SU-DHL-6 (cell line): Measurements from ENCODE around the gene CLDN9.

Experiments used
- H2AFZ ChIP-seq: fragments of 200-600 bp; sonication (generic); 2 replicates; pipeline ENCODE4 v1.6.1; 2014; ENCODE audit warnings: low read depth, mild to moderate bottlenecking, moderate library complexity, mixed read lengths, antibody characterized with exemption, low read length; ENCODE audit not compliant: severe bottlenecking
- H3F3A ChIP-seq: fragments of 200-600 bp; shearing (Covaris generic); 2 replicates; pipeline ENCODE4 v1.6.0; 2016; ENCODE audit warnings: antibody characterized with exemption, mild to moderate bottlenecking; ENCODE audit not compliant: insufficient read depth
- H3K27ac ChIP-seq: fragments of 200-600 bp; sonication (generic); 2 replicates; pipeline ENCODE4 v1.5.1; 2016; ENCODE audit warnings: low read depth, mild to moderate bottlenecking, low read length, moderate library complexity, mixed read lengths
- H3K27me3 ChIP-seq: fragments of 200-600 bp; sonication (generic), shearing (Covaris generic); 2 replicates; pipeline ENCODE4 v1.6.0; 2014; ENCODE audit warnings: mild to moderate bottlenecking, low read length
- H3K36me3 ChIP-seq: fragments of 200-600 bp; sonication (generic); 2 replicates; pipeline ENCODE4 v1.6.1; 2014; ENCODE audit warnings: mild to moderate bottlenecking, low read length, mixed read lengths
- H3K4me2 ChIP-seq: fragments of 300-600, 200-600 bp; shearing (Covaris generic), sonication (generic); 2 replicates; pipeline ENCODE4 v1.6.0; 2014; ENCODE audit warnings: low read length, low read depth, mild to moderate bottlenecking; ENCODE audit not compliant: poor library complexity, severe bottlenecking
- H3K4me3 ChIP-seq: fragments of 200-600 bp; sonication (generic); 2 replicates; pipeline ENCODE4 v1.5.1; 2014; ENCODE audit warnings: antibody characterized with exemption, low read length, mild to moderate bottlenecking, mixed read lengths; ENCODE audit not compliant: insufficient read depth, poor library complexity, severe bottlenecking
- H3K79me2 ChIP-seq: fragments of 200-600 bp; sonication (generic); 2 replicates; pipeline ENCODE4 v1.6.1; 2014; ENCODE audit warnings: mild to moderate bottlenecking, low read length, moderate library complexity; ENCODE audit not compliant: insufficient read depth
- H3K9ac ChIP-seq: fragments of 200-600 bp; sonication (generic); 2 replicates; pipeline ENCODE4 v1.7.0; 2014; ENCODE audit warnings: mild to moderate bottlenecking, low read length
- H3K9me2 ChIP-seq: fragments of 200-600 bp; sonication (generic); replicated peaks from 2 replicates; pipeline ENCODE4 v1.6.1; 2014; ENCODE audit warnings: low read length; ENCODE audit not compliant: insufficient read depth
- H3K9me3 ChIP-seq: fragments of 200-600 bp; sonication (generic); 2 replicates; pipeline ENCODE4 v1.6.1; 2014; ENCODE audit warnings: low read length, mixed read lengths; ENCODE audit not compliant: insufficient read depth
- H4K20me1 ChIP-seq: fragments of 200-600 bp; sonication (generic); 2 replicates; pipeline ENCODE4 v1.6.1; 2014; ENCODE audit warnings: low read depth, mild to moderate bottlenecking, antibody characterized with exemption, low read length, moderate library complexity, mixed read lengths
- CTCF ChIP-seq: fragments of 200-600 bp; sonication (generic); IDR thresholded peaks from one replicate; pipeline ENCODE4 v1.5.1; 2017; ENCODE audit warnings: antibody characterized with exemption, mild to moderate bottlenecking, low read length, moderate library complexity; ENCODE audit not compliant: insufficient read depth, poor library complexity, severe bottlenecking
- EZH2phosphoT487 ChIP-seq: fragments of 200-600 bp; sonication (generic), shearing (Covaris generic); conservative IDR thresholded peaks from 2 replicates; pipeline ENCODE4 v1.6.1; 2018; ENCODE audit warnings: mild to moderate bottlenecking, antibody characterized with exemption, low read length, moderate library complexity, mixed read lengths

CLDN9 gene

GRCh38 chr16:2980227-2981176 is 32.2 kb upstream of the CLDN9 start, which contains the start of gene PKMYT1:
TSS of gene PKMYT1 (minus strand) at chr16:2980446. CDS start at chr16:2979657, 789 bp downstream.
- Histone ChIP-seq H3K27ac (peak within 1 kb of the TSS; percentile 80), H3F3A (peaks cover 21% of the 10 kb centered on the region), H3K4me2 (peak within 1 kb of the TSS; percentile 76), H3K79me2 (peaks cover 23% of the 10 kb centered on the region), H3K27me3 (no peaks in the 10 kb centered on the region), H3K9ac (peak within 1 kb of the TSS; percentile 90), H3K9me3 (no peaks in the 10 kb centered on the region), H3K9me2 (no peaks in the 10 kb centered on the region), H3K4me3 (peak within 1 kb of the TSS; percentile 83), H4K20me1 (no peaks in the 10 kb centered on the region), H2AFZ (peak within 1 kb of the TSS; percentile 29), H3K36me3 (no peaks in the 10 kb centered on the region)
- TF ChIP-seq EZH2phosphoT487 (no peak), CTCF (no peak)

- Histone ChIP-seq H3K9ac (peak overlapping the region; percentile 90), H2AFZ (no peak overlapping the region), H3K9me2 (no peaks in the 10 kb centered on the region), H3K36me3 (no peaks in the 10 kb centered on the region), H3F3A (peaks cover 18% of the 10 kb centered on the region), H4K20me1 (no peaks in the 10 kb centered on the region), H3K27me3 (no peaks in the 10 kb centered on the region), H3K9me3 (no peaks in the 10 kb centered on the region), H3K4me3 (peak overlapping the region; percentile 83), H3K79me2 (peaks cover 23% of the 10 kb centered on the region), H3K27ac (no peak overlapping the region), H3K4me2 (peak overlapping the region; percentile 76)
- no peak for TF ChIP-seq CTCF
- no peak for TF ChIP-seq EZH2phosphoT487
Observed at GRCh38 chr16:2981177-2981898, 31.4 kb upstream of the CLDN9 start.

GRCh38 chr16:2981899-2982250 is 30.8 kb upstream of the CLDN9 start:
- Histone ChIP-seq H3K79me2 (peaks cover 23% of the 10 kb centered on the region), H3K4me2 (no peak overlapping the region), H4K20me1 (no peaks in the 10 kb centered on the region), H3K4me3 (no peak overlapping the region), H3K27ac (peak overlapping the region; percentile 84; the same call in 1 of the 2 replicates), H3K9ac (no peak overlapping the region), H3K9me2 (no peaks in the 10 kb centered on the region), H3K27me3 (no peaks in the 10 kb centered on the region), H3F3A (peaks cover 18% of the 10 kb centered on the region), H2AFZ (no peak overlapping the region), H3K9me3 (no peaks in the 10 kb centered on the region), H3K36me3 (no peaks in the 10 kb centered on the region)
- TF ChIP-seq EZH2phosphoT487 (no peak), CTCF (no peak)
